ENCODE results near the gene THADA. TPM values are rescaled to one million over a fixed set of nuclear protein-coding genes. Genes with fewer than 3 reads are reported as not detected.

THADA gene
- total RNA-seq, 1 donor from 2014 or later, result 19.4 TPM

- DNase-seq (ENCODE audit: low spot score), result no peak
- peaks cover 2% of the 10 kb centered on the region for H3K36me3 Mint-ChIP-seq (ENCODE audit: low read depth, unreplicated experiment)
- no peak for TF ChIP-seq CTCF (IDR thresholded peaks at IDR 0.05; ENCODE audit: unreplicated experiment)
- H3K4me3 Mint-ChIP-seq (ENCODE audit: unreplicated experiment), result no peak overlapping the region
- H3K27ac Mint-ChIP-seq (ENCODE audit: unreplicated experiment), result no peak overlapping the region
- no peaks in the 10 kb centered on the region for H3K27me3 Mint-ChIP-seq (ENCODE audit: unreplicated experiment)
- no peaks in the 10 kb centered on the region for H3K4me1 Mint-ChIP-seq (ENCODE audit: unreplicated experiment)
- no peaks in the 10 kb centered on the region for H3K9me3 Mint-ChIP-seq (ENCODE audit: unreplicated experiment)
Measured at GRCh38 chr2:43515807-43516497, 79.9 kb downstream of the THADA start.

- Mint-ChIP-seq H3K27me3 (ENCODE audit: unreplicated experiment) (no peaks in the 10 kb centered on the region), H3K36me3 (ENCODE audit: low read depth, unreplicated experiment) (peaks cover 2% of the 10 kb centered on the region), H3K4me3 (ENCODE audit: unreplicated experiment) (no peak overlapping the region), H3K4me1 (ENCODE audit: unreplicated experiment) (no peaks in the 10 kb centered on the region), H3K27ac (ENCODE audit: unreplicated experiment) (no peak overlapping the region), H3K9me3 (ENCODE audit: unreplicated experiment) (no peaks in the 10 kb centered on the region)
- no peak for TF ChIP-seq CTCF (IDR thresholded peaks at IDR 0.05; ENCODE audit: unreplicated experiment)
- no peak for DNase-seq (ENCODE audit: low spot score)
Measured at GRCh38 chr2:43515248-43515647, 80.6 kb downstream of the THADA start.

GRCh38 chr2:43513796-43514195 lies 82.0 kb downstream of the THADA start:
- Mint-ChIP-seq H3K27ac (ENCODE audit: unreplicated experiment) (no peak overlapping the region), H3K4me1 (ENCODE audit: unreplicated experiment) (no peaks in the 10 kb centered on the region), H3K4me3 (ENCODE audit: unreplicated experiment) (no peak overlapping the region), H3K27me3 (ENCODE audit: unreplicated experiment) (no peaks in the 10 kb centered on the region), H3K9me3 (ENCODE audit: unreplicated experiment) (no peaks in the 10 kb centered on the region), H3K36me3 (ENCODE audit: low read depth, unreplicated experiment) (peaks cover 2% of the 10 kb centered on the region)
- TF ChIP-seq CTCF (IDR thresholded peaks at IDR 0.05; ENCODE audit: unreplicated experiment), result no peak
- DNase-seq (ENCODE audit: low spot score), result no peak

- Mint-ChIP-seq H3K27ac (ENCODE audit: unreplicated experiment) (no peak overlapping the region), H3K27me3 (ENCODE audit: unreplicated experiment) (no peaks in the 10 kb centered on the region), H3K36me3 (ENCODE audit: low read depth, unreplicated experiment) (peaks cover 2% of the 10 kb centered on the region), H3K9me3 (ENCODE audit: unreplicated experiment) (no peaks in the 10 kb centered on the region), H3K4me1 (ENCODE audit: unreplicated experiment) (no peaks in the 10 kb centered on the region), H3K4me3 (ENCODE audit: unreplicated experiment) (no peak overlapping the region)
- no peak for TF ChIP-seq CTCF (IDR thresholded peaks at IDR 0.05; ENCODE audit: unreplicated experiment)
- DNase-seq (ENCODE audit: low spot score), result no peak
Measured at GRCh38 chr2:43513216-43513615, 82.6 kb downstream of the THADA start.

GRCh38 chr2:43511199-43511598 lies 84.6 kb downstream of the THADA start:
- no peak for DNase-seq (ENCODE audit: low spot score)
- Mint-ChIP-seq H3K36me3 (ENCODE audit: low read depth, unreplicated experiment) (peaks cover 2% of the 10 kb centered on the region), H3K4me3 (ENCODE audit: unreplicated experiment) (no peak overlapping the region), H3K27ac (ENCODE audit: unreplicated experiment) (no peak overlapping the region), H3K27me3 (ENCODE audit: unreplicated experiment) (no peaks in the 10 kb centered on the region), H3K4me1 (ENCODE audit: unreplicated experiment) (no peaks in the 10 kb centered on the region), H3K9me3 (ENCODE audit: unreplicated experiment) (no peaks in the 10 kb centered on the region)
- no peak for TF ChIP-seq CTCF (IDR thresholded peaks at IDR 0.05; ENCODE audit: unreplicated experiment)
